ENCODE data around the gene EFNA1.
"Not testable (repeated sequence)": the region's sequence is repeated elsewhere in the genome, so short reads cannot be mapped to it uniquely, and the experiment has no call there.

EFNA1 gene

GRCh38 chr1:155125946-155126555 lies 1.6 kb upstream of the EFNA1 start:
- no peak for DNase-seq

- DNase-seq, result peak; percentile 70
These were observed 1.0 kb upstream of the EFNA1 start for GRCh38 chr1:155126556-155127104.

GRCh38 chr1:155127967-155128754 lies 485 bp downstream of the EFNA1 start:
- DNase-seq, result no peak

- peak; percentile 75 for DNase-seq
These were observed 1.2 kb downstream of the EFNA1 start for GRCh38 chr1:155128755-155129473.

- no peak for DNase-seq
These were observed 2.8 kb downstream of the EFNA1 start for GRCh38 chr1:155130272-155131006.

GRCh38 chr1:155131285-155131684 lies 3.6 kb downstream of the EFNA1 start:
- no peak for DNase-seq

- DNase-seq, result no peak
These were observed 4.2 kb downstream of the EFNA1 start for GRCh38 chr1:155131856-155132255.

GRCh38 chr1:155133799-155134281 lies 6.2 kb downstream of the EFNA1 start:
- DNase-seq, result no peak

GRCh38 chr1:155134322-155134721 lies 6.6 kb downstream of the EFNA1 start:
- no peak for DNase-seq

GRCh38 chr1:155134880-155135414 lies 7.3 kb downstream of the EFNA1 start:
- peak; percentile 52 for DNase-seq

GRCh38 chr1:155135415-155136028 lies 7.8 kb downstream of the EFNA1 start, which contains the start of gene SLC50A1:
TSS of gene SLC50A1 (plus strand) at chr1:155135852. CDS start at chr1:155135912, 60 bp downstream.
- DNase-seq, result peak; percentile 92

GRCh38 chr1:155136748-155137147 lies 9.1 kb downstream of the EFNA1 start:
- no peak for DNase-seq

- DNase-seq, result no peak
These were observed 9.7 kb downstream of the EFNA1 start for GRCh38 chr1:155137154-155137949.

GRCh38 chr1:155139895-155140629 lies 12.4 kb downstream of the EFNA1 start, which contains the start of gene DPM3:
TSS of gene DPM3 (minus strand) at chr1:155140531. CDS start at chr1:155140240, 291 bp downstream.
- DNase-seq, result peak; percentile 69

GRCh38 chr1:155140630-155140953 lies 12.9 kb downstream of the EFNA1 start:
- no peak for DNase-seq

- no peak for DNase-seq
These were observed 14.1 kb downstream of the EFNA1 start for GRCh38 chr1:155141749-155142148.

GRCh38 chr1:155145491-155145890 lies 17.8 kb downstream of the EFNA1 start:
- DNase-seq, result no peak

GRCh38 chr1:155155996-155156643 lies 28.4 kb downstream of the EFNA1 start:
- DNase-seq, result not testable (repeated sequence)

GRCh38 chr1:155158991-155159390 lies 31.3 kb downstream of the EFNA1 start:
- no peak for DNase-seq

- DNase-seq, result no peak
These were observed 32.5 kb downstream of the EFNA1 start for GRCh38 chr1:155160128-155160527.
